GM21423 (cell line): ENCODE measurements around the gene WDR62.

Experiments used
- ATAC-seq: cut with Tn5 transposase; IDR thresholded peaks from one replicate; pipeline ENCODE4 v1.9.1; 2021; ENCODE audit warnings: mild to moderate bottlenecking, moderate library complexity; ENCODE audit not compliant: unreplicated experiment

Gene WDR62

GRCh38 chr19:36139473-36140303 is 85.0 kb downstream of the WDR62 start, which contains the start of gene CAPNS1:
Gene CAPNS1, plus strand, starts transcription at chr19:36140066. Its CDS starts 946 bp downstream, at chr19:36141012.
- ATAC-seq, result peak; percentile 80

GRCh38 chr19:36140304-36141038 is 85.8 kb downstream of the WDR62 start:
- ATAC-seq, result peak; percentile 12

- peak; percentile 47 for ATAC-seq
Measured at GRCh38 chr19:36141039-36141927, 86.6 kb downstream of the WDR62 start.

GRCh38 chr19:36142046-36142445 is 87.3 kb downstream of the WDR62 start:
- ATAC-seq, result no peak

- no peak for ATAC-seq
Measured at GRCh38 chr19:36142496-36142895, 87.8 kb downstream of the WDR62 start.

- ATAC-seq, result no peak
Measured at GRCh38 chr19:36144624-36145023, 89.9 kb downstream of the WDR62 start.

- no peak for ATAC-seq
Measured at GRCh38 chr19:36149673-36150406, 95.1 kb downstream of the WDR62 start.

GRCh38 chr19:36150586-36150985 is 95.9 kb downstream of the WDR62 start:
- ATAC-seq, result no peak

- no peak for ATAC-seq
Measured at GRCh38 chr19:36151144-36152018, 96.7 kb downstream of the WDR62 start.

- no peak for ATAC-seq
Measured at GRCh38 chr19:36152019-36152351, 97.3 kb downstream of the WDR62 start.

GRCh38 chr19:36152352-36153091 is 97.8 kb downstream of the WDR62 start, which contains the start of gene COX7A1:
Gene COX7A1, minus strand, starts transcription at chr19:36152447. Its CDS starts 40 bp downstream, at chr19:36152407.
- ATAC-seq, result no peak

GRCh38 chr19:36153126-36153525 is 98.4 kb downstream of the WDR62 start:
- no peak for ATAC-seq
